Measurements from ENCODE around the gene AGAP1. TPM values are rescaled to one million over a fixed set of nuclear protein-coding genes. Genes with fewer than 3 reads are reported as not detected.

Gene AGAP1
- total RNA-seq, 3 donors from 2014 or later: 1.9 to 2.6 (median 2.1) TPM

DNA sequence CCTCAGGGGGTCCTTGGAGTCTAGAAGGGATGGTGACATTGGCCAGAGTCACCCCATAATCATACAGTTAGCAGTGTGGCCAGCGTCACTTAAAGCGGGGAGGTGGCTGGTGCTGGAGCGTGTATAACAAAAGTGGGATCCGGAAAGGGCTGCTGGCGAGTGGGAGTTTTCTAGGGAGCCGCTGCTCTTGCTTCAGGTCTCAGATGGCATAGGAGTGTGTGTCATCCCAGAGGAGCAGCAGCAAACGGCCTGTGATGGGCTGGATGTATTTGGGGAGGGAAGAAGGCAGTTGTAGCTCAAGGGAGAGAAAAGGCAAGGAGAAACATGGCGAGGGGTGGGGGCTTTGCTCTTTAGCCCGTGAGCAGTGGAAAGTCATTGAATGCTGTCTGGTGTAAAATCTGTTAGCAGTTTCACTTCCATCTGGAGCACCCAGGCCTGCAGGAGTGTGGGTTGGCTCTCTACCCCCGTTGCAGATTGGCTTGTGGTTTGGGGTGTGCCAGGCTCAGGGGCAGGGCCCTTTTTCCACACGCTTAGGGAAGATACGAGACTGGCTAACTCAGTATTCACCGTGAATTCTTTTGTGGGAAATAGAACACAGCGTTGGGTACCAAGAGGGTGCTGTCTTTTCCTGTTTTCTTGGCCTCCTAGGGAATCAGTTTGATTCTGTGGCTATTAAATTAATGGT is 120.5 kb downstream of the AGAP1 start:
- ATAC-seq (no peak), DNase-seq (no peak)
- H3K27me3 Mint-ChIP-seq (ENCODE audit: low read depth): no peaks in the 10 kb centered on the region
- H3K4me1 Mint-ChIP-seq (ENCODE audit: low read depth): peaks cover 3% of the 10 kb centered on the region
- no peaks in the 10 kb centered on the region for H3K36me3 Mint-ChIP-seq (ENCODE audit: insufficient read depth)
- H3K9me3 Mint-ChIP-seq: no peaks in the 10 kb centered on the region
- no peak overlapping the region for H3K4me3 Mint-ChIP-seq

DNA sequence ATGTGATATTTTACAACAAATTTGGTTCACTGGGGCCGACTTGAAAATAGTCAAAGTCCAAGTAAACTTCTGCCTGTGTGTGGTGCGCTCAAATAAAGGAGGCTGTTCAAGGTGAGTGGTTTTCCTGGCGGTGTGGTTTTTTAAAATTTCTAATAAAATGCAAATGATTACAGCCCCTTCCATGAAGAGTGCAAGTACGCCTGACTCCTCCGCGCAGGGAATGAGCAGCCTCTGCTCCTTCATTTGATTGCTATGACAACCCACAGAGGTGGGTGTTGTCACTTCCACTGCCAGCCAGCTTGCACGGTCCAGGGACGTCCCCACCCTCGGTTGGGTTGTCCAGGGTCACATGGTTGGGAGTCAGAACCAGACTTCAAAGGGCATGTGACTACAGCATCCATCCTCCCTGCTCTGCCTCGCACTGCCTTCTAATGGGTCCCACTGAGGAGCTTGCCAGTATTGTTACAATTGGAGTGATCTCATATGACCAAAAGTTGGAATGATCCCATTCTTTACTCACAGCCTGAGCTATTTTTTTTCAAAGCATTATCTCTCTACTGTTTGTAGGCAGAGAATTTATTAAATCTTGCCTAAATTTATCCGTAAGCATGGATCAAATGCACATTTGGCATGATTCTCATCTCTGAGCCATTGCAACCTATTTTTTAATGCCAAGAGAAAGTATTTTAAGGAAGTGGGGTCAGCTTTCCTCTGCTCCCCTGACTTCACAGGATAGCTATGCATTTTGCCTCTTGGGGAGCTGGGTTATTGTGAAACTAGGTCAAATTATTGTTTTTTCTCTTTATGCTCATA is 121.3 kb downstream of the AGAP1 start:
- H3K4me3 Mint-ChIP-seq: no peak overlapping the region
- peaks cover 3% of the 10 kb centered on the region for H3K4me1 Mint-ChIP-seq (ENCODE audit: low read depth)
- no peaks in the 10 kb centered on the region for H3K9me3 Mint-ChIP-seq
- ATAC-seq (no peak), DNase-seq (no peak)
- no peaks in the 10 kb centered on the region for H3K36me3 Mint-ChIP-seq (ENCODE audit: insufficient read depth)
- H3K27me3 Mint-ChIP-seq (ENCODE audit: low read depth): no peaks in the 10 kb centered on the region

- Mint-ChIP-seq H3K4me1 (ENCODE audit: low read depth) (peaks cover 3% of the 10 kb centered on the region), H3K36me3 (ENCODE audit: insufficient read depth) (no peaks in the 10 kb centered on the region), H3K27me3 (ENCODE audit: low read depth) (no peaks in the 10 kb centered on the region), H3K4me3 (no peak overlapping the region), H3K9me3 (no peaks in the 10 kb centered on the region)
- ATAC-seq: no peak
- no peak for DNase-seq
Observed at GRCh38 chr2:235616885-235617284, 123.0 kb downstream of the AGAP1 start.

DNA sequence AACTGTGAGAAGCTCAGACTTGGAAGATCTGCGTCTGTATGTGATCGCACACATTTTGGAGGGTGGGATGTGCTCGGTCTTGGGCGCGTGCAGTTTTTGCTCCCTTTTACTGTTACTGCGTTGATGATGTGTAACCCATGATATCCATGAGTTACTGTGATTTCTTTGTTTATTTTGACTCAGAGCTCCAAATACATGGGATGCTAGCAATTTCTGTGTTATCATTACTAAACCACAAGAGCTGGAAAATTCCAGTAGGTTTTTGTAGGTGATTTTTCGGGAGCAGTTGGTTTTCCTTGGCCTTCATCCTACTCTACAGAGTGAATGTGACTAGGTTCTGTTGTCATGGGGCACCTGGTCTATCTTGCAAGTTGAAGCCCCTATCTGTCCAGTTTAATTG is 124.2 kb downstream of the AGAP1 start:
- Mint-ChIP-seq H3K36me3 (ENCODE audit: insufficient read depth) (no peaks in the 10 kb centered on the region), H3K27me3 (ENCODE audit: low read depth) (no peaks in the 10 kb centered on the region), H3K4me3 (no peak overlapping the region), H3K9me3 (no peaks in the 10 kb centered on the region), H3K4me1 (ENCODE audit: low read depth) (peaks cover 3% of the 10 kb centered on the region)
- DNase-seq (no peak), ATAC-seq (no peak)

- ATAC-seq (no peak), DNase-seq (no peak)
- Mint-ChIP-seq H3K27me3 (ENCODE audit: low read depth) (no peaks in the 10 kb centered on the region), H3K36me3 (ENCODE audit: insufficient read depth) (no peaks in the 10 kb centered on the region), H3K4me1 (ENCODE audit: low read depth) (peaks cover 3% of the 10 kb centered on the region), H3K4me3 (no peak overlapping the region), H3K9me3 (no peaks in the 10 kb centered on the region)
Observed at GRCh38 chr2:235619544-235619943, 125.7 kb downstream of the AGAP1 start.

GRCh38 chr2:235621736-235622135 is 127.9 kb downstream of the AGAP1 start:
- no peak for DNase-seq
- Mint-ChIP-seq H3K27me3 (ENCODE audit: low read depth) (no peaks in the 10 kb centered on the region), H3K9me3 (no peaks in the 10 kb centered on the region), H3K4me1 (ENCODE audit: low read depth) (no peaks in the 10 kb centered on the region), H3K4me3 (no peak overlapping the region), H3K36me3 (ENCODE audit: insufficient read depth) (no peaks in the 10 kb centered on the region)
- no peak for ATAC-seq

GRCh38 chr2:235623111-235623510 is 129.3 kb downstream of the AGAP1 start:
- Mint-ChIP-seq H3K27me3 (ENCODE audit: low read depth) (no peaks in the 10 kb centered on the region), H3K9me3 (no peaks in the 10 kb centered on the region), H3K36me3 (ENCODE audit: insufficient read depth) (no peaks in the 10 kb centered on the region), H3K4me1 (ENCODE audit: low read depth) (no peaks in the 10 kb centered on the region), H3K4me3 (no peak overlapping the region)
- DNase-seq (no peak), ATAC-seq (no peak)

GRCh38 chr2:235623752-235624151 is 129.9 kb downstream of the AGAP1 start:
- peaks cover 2% of the 10 kb centered on the region for H3K27me3 Mint-ChIP-seq (ENCODE audit: low read depth)
- ATAC-seq (no peak), DNase-seq (no peak)
- no peaks in the 10 kb centered on the region for H3K4me1 Mint-ChIP-seq (ENCODE audit: low read depth)
- H3K36me3 Mint-ChIP-seq (ENCODE audit: insufficient read depth): no peaks in the 10 kb centered on the region
- no peak overlapping the region for H3K4me3 Mint-ChIP-seq
- no peaks in the 10 kb centered on the region for H3K9me3 Mint-ChIP-seq

GRCh38 chr2:235626658-235627057 is 132.8 kb downstream of the AGAP1 start:
- no peak for ATAC-seq
- no peaks in the 10 kb centered on the region for H3K4me1 Mint-ChIP-seq (ENCODE audit: low read depth)
- no peak for DNase-seq
- no peak overlapping the region for H3K4me3 Mint-ChIP-seq
- no peaks in the 10 kb centered on the region for H3K9me3 Mint-ChIP-seq
- peaks cover 4% of the 10 kb centered on the region for H3K27me3 Mint-ChIP-seq (ENCODE audit: low read depth)
- H3K36me3 Mint-ChIP-seq (ENCODE audit: insufficient read depth): no peaks in the 10 kb centered on the region

GRCh38 chr2:235627682-235628081 is 133.8 kb downstream of the AGAP1 start:
- Mint-ChIP-seq H3K4me1 (ENCODE audit: low read depth) (no peaks in the 10 kb centered on the region), H3K9me3 (no peaks in the 10 kb centered on the region), H3K4me3 (no peak overlapping the region), H3K36me3 (ENCODE audit: insufficient read depth) (no peaks in the 10 kb centered on the region), H3K27me3 (ENCODE audit: low read depth) (peaks cover 7% of the 10 kb centered on the region)
- no peak for DNase-seq
- ATAC-seq: no peak

- no peak overlapping the region for H3K4me3 Mint-ChIP-seq
- no peaks in the 10 kb centered on the region for H3K9me3 Mint-ChIP-seq
- H3K27me3 Mint-ChIP-seq (ENCODE audit: low read depth): peaks cover 14% of the 10 kb centered on the region
- no peaks in the 10 kb centered on the region for H3K36me3 Mint-ChIP-seq (ENCODE audit: insufficient read depth)
- ATAC-seq: no peak
- no peak for DNase-seq
- H3K4me1 Mint-ChIP-seq (ENCODE audit: low read depth): no peaks in the 10 kb centered on the region
Observed at GRCh38 chr2:235630718-235631296, 137.0 kb downstream of the AGAP1 start.

DNA sequence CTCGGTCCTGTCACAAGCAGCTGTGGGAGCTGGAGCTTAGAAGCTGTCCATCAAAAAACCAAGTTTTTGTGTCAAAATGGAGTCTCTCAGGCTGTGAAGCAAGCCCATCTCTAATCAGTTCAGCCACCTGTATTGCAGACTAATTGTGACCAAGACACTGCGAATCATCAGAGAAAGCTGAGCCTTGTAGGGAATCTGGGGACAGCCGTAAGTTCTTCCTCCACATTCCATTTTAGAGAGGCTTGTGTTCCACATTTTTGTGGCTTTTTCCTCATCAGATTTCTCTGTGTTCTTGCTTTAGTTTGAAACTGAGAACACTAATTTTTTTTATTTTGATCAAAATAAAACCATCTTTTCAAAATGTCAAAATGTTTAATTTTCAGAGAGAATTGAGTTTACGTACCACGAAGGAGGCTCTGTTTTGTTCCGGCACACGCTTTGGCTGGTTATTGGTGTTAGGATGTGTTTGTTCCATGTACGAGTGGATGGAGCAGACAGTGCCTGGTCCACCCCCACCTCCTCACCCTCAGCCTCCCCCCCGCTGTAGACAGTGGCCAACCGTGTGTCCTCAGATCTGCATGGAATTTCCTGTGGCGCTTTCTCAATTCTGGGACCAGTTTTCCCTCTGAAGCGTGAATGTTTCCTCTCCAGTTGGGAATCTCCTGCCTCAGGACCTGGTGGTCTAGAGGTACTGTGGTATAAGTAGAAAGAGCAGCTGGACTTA is 140.8 kb downstream of the AGAP1 start:
- ATAC-seq (no peak), DNase-seq (no peak)
- no peaks in the 10 kb centered on the region for H3K36me3 Mint-ChIP-seq (ENCODE audit: insufficient read depth)

DNA sequence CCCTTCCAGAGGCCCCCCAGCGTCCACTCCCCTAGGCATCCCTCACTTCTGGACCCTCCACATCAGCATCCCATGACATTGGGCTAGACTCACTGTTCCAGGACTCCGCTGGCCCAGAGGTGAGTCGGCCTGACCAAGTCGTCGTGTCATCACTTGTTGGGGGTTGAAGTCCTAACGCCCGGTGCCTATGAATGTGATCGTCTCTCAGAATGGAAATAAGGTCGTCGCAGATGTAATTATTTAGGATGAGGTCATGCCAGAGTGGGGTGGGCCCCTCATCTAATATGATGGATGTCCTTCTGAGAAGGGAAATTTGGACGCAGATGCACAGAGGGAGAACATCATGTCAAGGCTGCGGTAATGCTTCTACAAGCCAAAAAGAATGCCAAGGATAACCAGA is 142.7 kb downstream of the AGAP1 start:
- H3K4me3 Mint-ChIP-seq: no peak overlapping the region
- no peaks in the 10 kb centered on the region for H3K4me1 Mint-ChIP-seq (ENCODE audit: low read depth)
- no peaks in the 10 kb centered on the region for H3K9me3 Mint-ChIP-seq
- no peaks in the 10 kb centered on the region for H3K36me3 Mint-ChIP-seq (ENCODE audit: insufficient read depth)
- DNase-seq: no peak
- ATAC-seq: no peak
- peaks cover 14% of the 10 kb centered on the region for H3K27me3 Mint-ChIP-seq (ENCODE audit: low read depth)

More for the DNA sequence above, 140.8 kb downstream of the AGAP1 start:
- H3K27me3 Mint-ChIP-seq (ENCODE audit: low read depth): peaks cover 14% of the 10 kb centered on the region
- no peaks in the 10 kb centered on the region for H3K4me1 Mint-ChIP-seq (ENCODE audit: low read depth)
- no peak overlapping the region for H3K4me3 Mint-ChIP-seq
- H3K9me3 Mint-ChIP-seq: no peaks in the 10 kb centered on the region

DNA sequence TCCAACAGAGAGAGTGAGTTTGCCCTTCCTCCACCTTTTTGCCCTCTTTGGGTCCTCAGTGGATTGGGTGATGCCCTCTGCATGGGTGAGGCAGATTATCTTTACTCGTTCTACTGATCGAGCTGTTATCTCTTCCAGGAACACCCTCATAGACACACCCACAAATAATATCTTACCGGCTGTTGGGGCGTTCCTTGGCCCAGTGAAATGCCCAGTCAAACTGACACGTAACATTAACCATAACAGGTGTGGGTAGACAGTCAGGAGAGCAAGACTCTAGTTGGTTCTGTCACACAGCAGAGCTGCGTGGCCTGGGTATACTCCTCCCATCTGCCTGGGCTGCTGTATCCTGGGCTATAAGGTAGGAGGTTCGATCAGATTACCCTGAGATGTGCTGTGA is 144.1 kb downstream of the AGAP1 start:
- ATAC-seq: no peak
- peaks cover 18% of the 10 kb centered on the region for H3K27me3 Mint-ChIP-seq (ENCODE audit: low read depth)
- no peaks in the 10 kb centered on the region for H3K9me3 Mint-ChIP-seq
- no peak overlapping the region for H3K4me3 Mint-ChIP-seq
- no peaks in the 10 kb centered on the region for H3K36me3 Mint-ChIP-seq (ENCODE audit: insufficient read depth)
- DNase-seq: no peak
- H3K4me1 Mint-ChIP-seq (ENCODE audit: low read depth): no peaks in the 10 kb centered on the region
